HG03342 (cell line): ENCODE measurements around the gene RIF1.
"Not testable (repeated sequence)": the region's sequence is repeated elsewhere in the genome, so short reads cannot be mapped to it uniquely, and the experiment has no call there.

Source experiments
- ATAC-seq: cut with Tn5 transposase; IDR thresholded peaks from one replicate; pipeline ENCODE4 v1.9.1; 2021; ENCODE audit warnings: mild to moderate bottlenecking, moderate library complexity; ENCODE audit not compliant: unreplicated experiment

RIF1 gene

GRCh38 chr2:151421681-151422080, 12.0 kb downstream of the RIF1 start:
- not testable (repeated sequence) for ATAC-seq

GRCh38 chr2:151422917-151423439, 13.3 kb downstream of the RIF1 start:
- ATAC-seq = peak; percentile 68

GRCh38 chr2:151423760-151424159, 14.1 kb downstream of the RIF1 start:
- ATAC-seq = no peak

GRCh38 chr2:151437630-151438029, 27.9 kb downstream of the RIF1 start:
- no peak for ATAC-seq

- ATAC-seq = no peak
Measured at GRCh38 chr2:151438506-151438905, 28.8 kb downstream of the RIF1 start.

GRCh38 chr2:151439127-151439526, 29.4 kb downstream of the RIF1 start:
- no peak for ATAC-seq

- ATAC-seq = no peak
Measured at GRCh38 chr2:151459358-151459757, 49.7 kb downstream of the RIF1 start.

GRCh38 chr2:151465771-151466170, 56.1 kb downstream of the RIF1 start:
- ATAC-seq = no peak

- no peak for ATAC-seq
Measured at GRCh38 chr2:151470556-151470955, 60.9 kb downstream of the RIF1 start.

- ATAC-seq = no peak
Measured at GRCh38 chr2:151472966-151473365, 63.3 kb downstream of the RIF1 start.

GRCh38 chr2:151475071-151475470, 65.4 kb downstream of the RIF1 start:
- no peak for ATAC-seq

GRCh38 chr2:151476287-151476686, 66.6 kb downstream of the RIF1 start:
- ATAC-seq = no peak

GRCh38 chr2:151478011-151478410, 68.3 kb downstream of the RIF1 start:
- no peak for ATAC-seq

- ATAC-seq = no peak
Measured at GRCh38 chr2:151481744-151482143, 72.0 kb downstream of the RIF1 start.

- ATAC-seq = no peak
Measured at GRCh38 chr2:151482171-151482725, 72.5 kb downstream of the RIF1 start.

- ATAC-seq = no peak
Measured at GRCh38 chr2:151483546-151483945, 73.8 kb downstream of the RIF1 start.

GRCh38 chr2:151484100-151484499, 74.4 kb downstream of the RIF1 start:
- no peak for ATAC-seq

GRCh38 chr2:151486053-151486452, 76.4 kb downstream of the RIF1 start:
- no peak for ATAC-seq

GRCh38 chr2:151490276-151490675, 80.6 kb downstream of the RIF1 start:
- ATAC-seq = no peak

GRCh38 chr2:151491496-151491895, 81.8 kb downstream of the RIF1 start:
- no peak for ATAC-seq

- no peak for ATAC-seq
Measured at GRCh38 chr2:151498178-151498577, 88.5 kb downstream of the RIF1 start.

GRCh38 chr2:151506170-151506569, 96.5 kb downstream of the RIF1 start:
- ATAC-seq = no peak

- no peak for ATAC-seq
Measured at GRCh38 chr2:151508519-151508918, 98.8 kb downstream of the RIF1 start.
